ENCODE results near the gene SGPP2. TPM values are rescaled to one million over a fixed set of nuclear protein-coding genes. Genes with fewer than 3 reads are reported as not detected.

The SGPP2 gene
- total and polyA plus RNA-seq, 2 of the 4 experiments (the other 2 are of a cell fraction), result not detected

DNA sequence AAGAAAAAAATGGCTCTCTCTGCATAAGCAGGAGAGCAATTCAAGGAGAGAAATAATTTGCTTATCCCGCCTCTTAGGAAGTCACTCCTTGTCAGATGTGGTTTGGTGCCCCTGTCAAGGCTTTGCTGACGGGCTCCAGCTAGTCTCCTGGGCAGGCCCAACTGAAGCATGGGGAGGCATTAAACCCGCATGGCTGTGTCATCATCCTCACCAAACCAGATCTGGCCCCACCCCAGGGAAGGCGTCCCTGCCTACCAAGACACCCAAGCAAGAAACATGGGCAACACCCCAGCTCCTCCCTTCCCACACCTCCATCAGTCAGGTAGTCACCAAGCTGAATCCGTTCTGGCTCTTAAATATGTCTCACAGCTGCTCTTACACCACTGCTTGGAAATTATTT, 108.0 kb downstream of the SGPP2 start:
- Histone ChIP-seq H3K4me2 (ENCODE audit: low read depth, low read length) (no peak overlapping the region), H4K91ac (ENCODE audit: insufficient read depth, low read depth, low read length) (no peak overlapping the region), H2AK5ac (ENCODE audit: low read depth, low read length) (no peak overlapping the region), H4K8ac (ENCODE audit: low read depth in 2 of 2, low read length in 2 of 2) (no peak overlapping the region), H3K4me1 (ENCODE audit: control insufficient read depth, insufficient read depth, low read length) (no peaks in the 10 kb centered on the region), H3K4me3 (ENCODE audit: insufficient read depth, low read depth, low read length) (no peak overlapping the region), H3K56ac (ENCODE audit: extremely low read depth, insufficient read depth, low read length) (no peak overlapping the region), H4K20me1 (ENCODE audit: insufficient read depth, low read length) (no peaks in the 10 kb centered on the region), H4K5ac (ENCODE audit: low read depth, low read length) (no peak overlapping the region), H2BK15ac (ENCODE audit: low read depth, low read length) (no peak overlapping the region), H2BK5ac (ENCODE audit: low read depth, low read length, poor library complexity, severe bottlenecking) (no peak overlapping the region), H3K18ac (ENCODE audit: low read depth, low read length) (no peak overlapping the region), H3K27me3 (ENCODE audit: control insufficient read depth, insufficient read depth, low read length) (peaks cover 2% of the 10 kb centered on the region; the same call in 1 of the 2 replicates), H3K9ac (ENCODE audit: low read depth, low read length) (no peak overlapping the region), H2AK9ac (replicated peaks; ENCODE audit: low read depth, low read length, poor library complexity) (no peak overlapping the region), H3K9me3 (ENCODE audit: control insufficient read depth, insufficient read depth, low read length) (no peaks in the 10 kb centered on the region), H3K27ac (ENCODE audit: insufficient read depth, low read length) (no peak overlapping the region), H2BK20ac (ENCODE audit: low read depth, low read length) (no peak overlapping the region), H3K79me1 (ENCODE audit: low read depth in 1 of 2, low read length in 2 of 2) (no peaks in the 10 kb centered on the region), H3K9me1 (ENCODE audit: insufficient read depth, low read length) (no peaks in the 10 kb centered on the region), H3K4ac (ENCODE audit: low read depth, low read length) (no peak overlapping the region), H3K36me3 (ENCODE audit: control insufficient read depth, insufficient read depth, low read length) (no peaks in the 10 kb centered on the region), H3K14ac (replicated peaks; ENCODE audit: low read depth, low read length) (no peak overlapping the region), H2AFZ (replicated peaks; ENCODE audit: low read length, poor library complexity) (no peak overlapping the region), H3K23ac (ENCODE audit: low read depth, low read length) (no peak overlapping the region), H2BK120ac (ENCODE audit: low read depth, low read length) (no peak overlapping the region)
- CTCF ChIA-PET, result no interaction called here
- no CpG with 5 or more reads among the region's 5 CpGs for WGBS, 2 experiments (ENCODE audit: extremely low coverage in 2 of 2, insufficient read length in 1 of 2)
- POLR2A ChIA-PET (ENCODE audit: unreplicated experiment), result no interaction called here
- DNase-seq (no peak), ATAC-seq (ENCODE audit: low read depth) (no peak)
- dilution Hi-C loops (cut with HindIII; ENCODE audit: low sequenced_read_pairs, unreplicated experiment) (no loop called here), in situ Hi-C loops (cut with MboI; ENCODE audit: low sequenced_read_pairs) (no loop called here), intact Hi-C loops (cut with micrococcal nuclease) (no loop called here)
- TF ChIP-seq MAFK (IDR thresholded peaks at IDR 0.05; ENCODE audit: low read depth, low read length), result no peak
- no peak for TF ChIP-seq MAZ (IDR thresholded peaks at IDR 0.05; ENCODE audit: borderline replicate concordance, low read depth, low read length)
- no peak for TF ChIP-seq FOS (IDR thresholded peaks at IDR 0.05; ENCODE audit: low read depth, low read length)
- TF ChIP-seq, protein P1, sequence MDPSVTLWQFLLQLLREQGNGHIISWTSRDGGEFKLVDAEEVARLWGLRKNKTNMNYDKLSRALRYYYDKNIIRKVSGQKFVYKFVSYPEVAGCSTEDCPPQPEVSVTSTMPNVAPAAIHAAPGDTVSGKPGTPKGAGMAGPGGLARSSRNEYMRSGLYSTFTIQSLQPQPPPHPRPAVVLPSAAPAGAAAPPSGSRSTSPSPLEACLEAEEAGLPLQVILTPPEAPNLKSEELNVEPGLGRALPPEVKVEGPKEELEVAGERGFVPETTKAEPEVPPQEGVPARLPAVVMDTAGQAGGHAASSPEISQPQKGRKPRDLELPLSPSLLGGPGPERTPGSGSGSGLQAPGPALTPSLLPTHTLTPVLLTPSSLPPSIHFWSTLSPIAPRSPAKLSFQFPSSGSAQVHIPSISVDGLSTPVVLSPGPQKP (IDR thresholded peaks at IDR 0.05; ENCODE audit: borderline replicate concordance, low read depth, low read length), result no peak
- no peak for TF ChIP-seq BHLHE40 (IDR thresholded peaks at IDR 0.05; ENCODE audit: low read depth, low read length)
- no peak for TF ChIP-seq MXI1 (IDR thresholded peaks at IDR 0.05; ENCODE audit: borderline replicate concordance, low read depth, low read length)
- no peak for TF ChIP-seq NFE2L2 (IDR thresholded peaks at IDR 0.05; ENCODE audit: low read depth, low read length)
- no peak for TF ChIP-seq SMC3 (IDR thresholded peaks at IDR 0.05; ENCODE audit: low read depth, low read length)
- no peak for TF ChIP-seq RFX5 (IDR thresholded peaks at IDR 0.05; ENCODE audit: low read depth, low read length)
- TF ChIP-seq, protein P2, sequence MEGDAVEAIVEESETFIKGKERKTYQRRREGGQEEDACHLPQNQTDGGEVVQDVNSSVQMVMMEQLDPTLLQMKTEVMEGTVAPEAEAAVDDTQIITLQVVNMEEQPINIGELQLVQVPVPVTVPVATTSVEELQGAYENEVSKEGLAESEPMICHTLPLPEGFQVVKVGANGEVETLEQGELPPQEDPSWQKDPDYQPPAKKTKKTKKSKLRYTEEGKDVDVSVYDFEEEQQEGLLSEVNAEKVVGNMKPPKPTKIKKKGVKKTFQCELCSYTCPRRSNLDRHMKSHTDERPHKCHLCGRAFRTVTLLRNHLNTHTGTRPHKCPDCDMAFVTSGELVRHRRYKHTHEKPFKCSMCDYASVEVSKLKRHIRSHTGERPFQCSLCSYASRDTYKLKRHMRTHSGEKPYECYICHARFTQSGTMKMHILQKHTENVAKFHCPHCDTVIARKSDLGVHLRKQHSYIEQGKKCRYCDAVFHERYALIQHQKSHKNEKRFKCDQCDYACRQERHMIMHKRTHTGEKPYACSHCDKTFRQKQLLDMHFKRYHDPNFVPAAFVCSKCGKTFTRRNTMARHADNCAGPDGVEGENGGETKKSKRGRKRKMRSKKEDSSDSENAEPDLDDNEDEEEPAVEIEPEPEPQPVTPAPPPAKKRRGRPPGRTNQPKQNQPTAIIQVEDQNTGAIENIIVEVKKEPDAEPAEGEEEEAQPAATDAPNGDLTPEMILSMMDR (conservative IDR thresholded peaks at IDR 0.05; ENCODE audit: low read depth, low read length), result no peak
- no peak for TF ChIP-seq RAD21 (IDR thresholded peaks at IDR 0.05; ENCODE audit: low read length)
- no peak for TF ChIP-seq CHD1 (IDR thresholded peaks at IDR 0.05; ENCODE audit: low read depth, low read length)
- no TSS peak for BruUV-seq (replicated peaks)

Measured in IMR-90 (cell line).